Peyer's patch (tissue), 4 donors: Measurements from ENCODE around the gene ONECUT3. TPM values are rescaled to one million over a fixed set of nuclear protein-coding genes. Genes with fewer than 3 reads are reported as not detected.

Experiments used
- DNase-seq, 3 donors: peaks; one replicate each; pipeline ENCODE4 v3.0.0-alpha.2; 2017 to 2019
- H3K27ac ChIP-seq, 4 donors: fragments of 200-600 bp; sonication (generic); one replicate each; pipeline ENCODE4 v1.5.1; 2016 to 2019
- H3K27me3 ChIP-seq, 2 donors: fragments of 200-600 bp; sonication (generic); one replicate each; pipeline ENCODE4 v1.5.1; 2019
- H3K36me3 ChIP-seq, 3 donors: fragments of 200-600 bp; sonication (generic); one replicate each; pipeline ENCODE4 v1.5.1; 2016 to 2019
- H3K4me1 ChIP-seq, 4 donors: fragments of 200-600 bp; sonication (generic); one replicate each; pipeline ENCODE4 v1.5.1; 2016 to 2019
- H3K4me3 ChIP-seq, 4 donors: fragments of 200-600 bp; sonication (generic); 1 replicate in 3 of 4; 2 replicates in 1 of 4; pipeline ENCODE4 v1.5.1; 2016 to 2019; ENCODE audit warnings: mild to moderate bottlenecking in 1 of 4
- H3K9me3 ChIP-seq, 4 donors: fragments of 200-600 bp; sonication (generic); one replicate each; pipeline ENCODE4 v1.5.1; 2016 to 2019; ENCODE audit warnings: mild to moderate bottlenecking in 1 of 4
- CTCF ChIP-seq, 6 experiments: fragments of 450-650 bp in 4 of 6; fragments of 200-600 bp in 2 of 6; sonication (generic) in 1 of 6; IDR thresholded peaks; one replicate each; pipeline ENCODE4 v1.5.1; 2017 to 2019; ENCODE audit warnings: antibody characterized with exemption in 6 of 6, mild to moderate bottlenecking in 3 of 6, moderate library complexity in 1 of 6
- POLR2A ChIP-seq, 2 donors: fragments of 450-650 bp; IDR thresholded peaks; one replicate each; pipeline ENCODE4 v1.5.1; 2017; ENCODE audit warnings: antibody characterized with exemption in 2 of 2, mild to moderate bottlenecking in 2 of 2, moderate library complexity in 2 of 2
- total RNA-seq, 4 donors: library from RNA; depleted of rRNA; stranded (reverse); fragments of >200 nt; gene quantifications; one replicate each; pipeline ENCODE4 v1.1.0, GENCODE V29; 2016

ONECUT3 gene
- total RNA-seq, 4 donors from 2014 or later = 0.27 to 0.28 TPM; not detected in 2

GRCh38 chr19:1720237-1720636 lies 33.1 kb upstream of the ONECUT3 start:
- no peak for DNase-seq
- H3K36me3 ChIP-seq = no peaks in the 10 kb centered on the region
- no peaks in the 10 kb centered on the region for H3K4me1 ChIP-seq
- no peak overlapping the region for H3K27ac ChIP-seq
- H3K4me3 ChIP-seq = no peak overlapping the region
- H3K27me3 ChIP-seq = peaks cover 0 to 8% of the 10 kb centered on the region in 2 donors
- no peaks in the 10 kb centered on the region for H3K9me3 ChIP-seq
- TF ChIP-seq POLR2A (IDR thresholded peaks at IDR 0.05) (no peak), CTCF (IDR thresholded peaks at IDR 0.05) (no peak)

GRCh38 chr19:1725100-1726064 lies 27.9 kb upstream of the ONECUT3 start:
- TF ChIP-seq POLR2A (IDR thresholded peaks at IDR 0.05) (no peak), CTCF (IDR thresholded peaks at IDR 0.05) (peak in 1 of 6 experiments; percentile 3)
- peak in 1 of 3 donors; percentile 62 for DNase-seq
- Histone ChIP-seq H3K36me3 (no peaks in the 10 kb centered on the region), H3K4me1 (peaks cover 0 to 7% (median 2%) of the 10 kb centered on the region in 4 donors), H3K4me3 (peak overlapping the region in 3 of 4 donors; percentile 39 to 47 (median 47)), H3K9me3 (no peaks in the 10 kb centered on the region), H3K27ac (no peak overlapping the region), H3K27me3 (peaks cover 0 to 11% of the 10 kb centered on the region in 2 donors)

- peaks cover 0 to 11% of the 10 kb centered on the region in 2 donors for H3K27me3 ChIP-seq
- no peak for TF ChIP-seq CTCF (IDR thresholded peaks at IDR 0.05)
- TF ChIP-seq POLR2A (IDR thresholded peaks at IDR 0.05) = no peak
- no peaks in the 10 kb centered on the region for H3K36me3 ChIP-seq
- H3K27ac ChIP-seq = no peak overlapping the region
- no peaks in the 10 kb centered on the region for H3K9me3 ChIP-seq
- peaks cover 0 to 7% (median 2%) of the 10 kb centered on the region in 4 donors for H3K4me1 ChIP-seq
- no peak for DNase-seq
- H3K4me3 ChIP-seq = no peak overlapping the region
Observed at GRCh38 chr19:1728816-1729567, 24.3 kb upstream of the ONECUT3 start.

- TF ChIP-seq CTCF (IDR thresholded peaks at IDR 0.05) (no peak), POLR2A (IDR thresholded peaks at IDR 0.05) (no peak)
- Histone ChIP-seq H3K9me3 (no peaks in the 10 kb centered on the region), H3K4me1 (peaks cover 0 to 7% (median 2%) of the 10 kb centered on the region in 4 donors), H3K36me3 (no peaks in the 10 kb centered on the region), H3K4me3 (no peak overlapping the region), H3K27me3 (peaks cover 0 to 11% of the 10 kb centered on the region in 2 donors), H3K27ac (no peak overlapping the region)
- no peak for DNase-seq
Observed at GRCh38 chr19:1729568-1729925, 23.8 kb upstream of the ONECUT3 start.

GRCh38 chr19:1730157-1730556 lies 23.1 kb upstream of the ONECUT3 start:
- no peak for DNase-seq

More at GRCh38 chr19:1730157-1730556, 23.1 kb upstream of the ONECUT3 start:
- Histone ChIP-seq H3K36me3 (no peaks in the 10 kb centered on the region), H3K4me3 (no peak overlapping the region), H3K27ac (no peak overlapping the region), H3K4me1 (peaks cover 0 to 7% (median 2%) of the 10 kb centered on the region in 4 donors), H3K9me3 (no peaks in the 10 kb centered on the region), H3K27me3 (peaks cover 0 to 11% of the 10 kb centered on the region in 2 donors)
- TF ChIP-seq POLR2A (IDR thresholded peaks at IDR 0.05) = no peak
- TF ChIP-seq CTCF (IDR thresholded peaks at IDR 0.05) = no peak
